IMR-90 (cell line): Measurements from ENCODE around the gene TAS2R38. TPM values are rescaled to one million over a fixed set of nuclear protein-coding genes. Genes with fewer than 3 reads are reported as not detected.

Experiments
- ATAC-seq: fragments of 200-7000 bp; cut with Tn5 transposase; 2 replicates; pipeline ENCODE4 v1.9.1; 2020; ENCODE audit warnings: low read depth, mild to moderate bottlenecking, moderate library complexity
- BruUV-seq: library from RNA; stranded (reverse); fragments of 400-500 nt; replicated peaks from 2 replicates; lab custom pipeline; 2021; lab: Mats Ljungman, UMichigan
- CTCF ChIA-PET: fragments of 300-600 bp; formaldehyde crosslinking; extraction: SDS; loops from one replicate; lab custom pipeline; 2021; ENCODE audit warnings: antibody characterized with exemption; lab: Yijun Ruan, JAX
- POLR2A ChIA-PET: fragments of 300-600 bp; sonication (Branson Sonifier 250); formaldehyde crosslinking; loops from one replicate; lab custom pipeline; 2022; ENCODE audit warnings: antibody characterized with exemption; ENCODE audit not compliant: unreplicated experiment; lab: Charles Lee
- DNase-seq: peaks from one replicate; pipeline ENCODE4 v3.0.0; 2013
- H2AFZ ChIP-seq: replicated peaks from 2 replicates; pipeline ENCODE3; 2013; ENCODE audit warnings: low read length, mild to moderate bottlenecking; ENCODE audit not compliant: poor library complexity
- H2AK5ac ChIP-seq: 2 replicates; pipeline ENCODE4 v1.6.1; 2013; ENCODE audit warnings: low read depth, low read length, inconsistent platforms
- H2AK9ac ChIP-seq: replicated peaks from 2 replicates; pipeline ENCODE3; 2013; ENCODE audit warnings: mild to moderate bottlenecking, low read depth, low read length, moderate library complexity; ENCODE audit not compliant: poor library complexity
- H2BK120ac ChIP-seq: 2 replicates; pipeline ENCODE4 v1.6.1; 2013; ENCODE audit warnings: low read depth, low read length, inconsistent platforms
- H2BK15ac ChIP-seq: 3 replicates; pipeline ENCODE4 v1.6.1; 2013; ENCODE audit warnings: low read depth, low read length, inconsistent platforms
- H2BK20ac ChIP-seq: 2 replicates; pipeline ENCODE4 v1.6.1; 2013; ENCODE audit warnings: low read depth, mild to moderate bottlenecking, inconsistent platforms, low read length, moderate library complexity
- H2BK5ac ChIP-seq: 2 replicates; pipeline ENCODE4 v1.6.1; 2013; ENCODE audit warnings: mild to moderate bottlenecking, low read depth, low read length, inconsistent platforms; ENCODE audit not compliant: poor library complexity, severe bottlenecking
- H3K14ac ChIP-seq: replicated peaks from 2 replicates; pipeline ENCODE4 v1.6.1; 2013; ENCODE audit warnings: low read depth, low read length, inconsistent platforms
- H3K18ac ChIP-seq: 2 replicates; pipeline ENCODE4 v1.6.1; 2013; ENCODE audit warnings: low read depth, low read length, control low read depth
- H3K23ac ChIP-seq: 2 replicates; pipeline ENCODE4 v1.6.1; 2013; ENCODE audit warnings: low read depth, low read length, inconsistent platforms
- H3K27ac ChIP-seq: 2 replicates; pipeline ENCODE4 v1.5.1; 2013; ENCODE audit warnings: mild to moderate bottlenecking, control low read depth, low read length; ENCODE audit not compliant: insufficient read depth
- H3K27me3 ChIP-seq: 2 replicates; pipeline ENCODE4 v1.6.1; 2013; ENCODE audit warnings: low read length; ENCODE audit not compliant: control insufficient read depth, insufficient read depth
- H3K36me3 ChIP-seq: 2 replicates; pipeline ENCODE4 v1.6.1; 2013; ENCODE audit warnings: low read length, mixed read lengths; ENCODE audit not compliant: control insufficient read depth, insufficient read depth
- H3K4ac ChIP-seq: 2 replicates; pipeline ENCODE4 v1.6.1; 2013; ENCODE audit warnings: low read depth, low read length, inconsistent platforms
- H3K4me1 ChIP-seq: 2 replicates; pipeline ENCODE4 v1.6.1; 2013; ENCODE audit warnings: low read length, mixed read lengths; ENCODE audit not compliant: control insufficient read depth, insufficient read depth
- H3K4me2 ChIP-seq: 2 replicates; pipeline ENCODE4 v1.6.1; 2013; ENCODE audit warnings: low read depth, mild to moderate bottlenecking, control low read depth, low read length, moderate library complexity
- H3K4me3 ChIP-seq: 2 replicates; pipeline ENCODE4 v1.5.1; 2013; ENCODE audit warnings: low read depth, mild to moderate bottlenecking, control low read depth, low read length, moderate library complexity; ENCODE audit not compliant: insufficient read depth
- H3K56ac ChIP-seq: 2 replicates; pipeline ENCODE4 v1.6.1; 2013; ENCODE audit warnings: low read length, inconsistent platforms; ENCODE audit not compliant: insufficient read depth; ENCODE audit errors: extremely low read depth
- H3K79me1 ChIP-seq, 2 experiments: 2 replicates each; pipeline ENCODE4 v1.6.1; 2013; ENCODE audit warnings: low read length in 2 of 2, inconsistent platforms in 1 of 2, low read depth in 1 of 2
- H3K9ac ChIP-seq: 2 replicates; pipeline ENCODE4 v1.6.1; 2013; ENCODE audit warnings: low read depth, low read length, control low read depth
- H3K9me1 ChIP-seq: 2 replicates; pipeline ENCODE4 v1.6.1; 2013; ENCODE audit warnings: low read length, inconsistent platforms; ENCODE audit not compliant: insufficient read depth
- H3K9me3 ChIP-seq: 2 replicates; pipeline ENCODE4 v1.6.1; 2013; ENCODE audit warnings: low read length; ENCODE audit not compliant: control insufficient read depth, insufficient read depth
- H4K20me1 ChIP-seq: 2 replicates; pipeline ENCODE4 v1.6.1; 2013; ENCODE audit warnings: low read length, inconsistent platforms; ENCODE audit not compliant: insufficient read depth
- H4K5ac ChIP-seq: 2 replicates; pipeline ENCODE4 v1.6.1; 2013; ENCODE audit warnings: mild to moderate bottlenecking, low read depth, low read length, control low read depth
- H4K8ac ChIP-seq, 2 experiments: 2 replicates each; pipeline ENCODE4 v1.6.1; 2013; ENCODE audit warnings: low read depth in 2 of 2, low read length in 2 of 2, control low read depth in 1 of 2, inconsistent platforms in 1 of 2
- H4K91ac ChIP-seq: 2 replicates; pipeline ENCODE4 v1.6.1; 2013; ENCODE audit warnings: low read depth, low read length, inconsistent platforms; ENCODE audit not compliant: insufficient read depth
- BHLHE40 ChIP-seq: fragments of 150-350 bp; IDR thresholded peaks from 2 replicates; pipeline ENCODE4 v1.6.1; 2016; ENCODE audit warnings: mild to moderate bottlenecking, low read depth, low read length
- CHD1 ChIP-seq: IDR thresholded peaks from 2 replicates; pipeline ENCODE4 v1.6.1; 2012; ENCODE audit warnings: low read depth, low read length, improper control_type of control experiment
- MAFK ChIP-seq: IDR thresholded peaks from 2 replicates; pipeline ENCODE4 v1.6.1; 2012; ENCODE audit warnings: low read depth, low read length, improper control_type of control experiment
- POLR2A ChIP-seq: IDR thresholded peaks from 2 replicates; pipeline ENCODE4 v1.6.1; 2012; ENCODE audit warnings: mild to moderate bottlenecking, low read depth, low read length
- RCOR1 ChIP-seq: IDR thresholded peaks from 2 replicates; pipeline ENCODE4 v1.6.1; 2012; ENCODE audit warnings: mild to moderate bottlenecking, low read length, improper control_type of control experiment; ENCODE audit not compliant: insufficient replicate concordance
- RFX5 ChIP-seq: IDR thresholded peaks from 2 replicates; pipeline ENCODE4 v1.8.0; 2012; ENCODE audit warnings: low read depth, mild to moderate bottlenecking, low read length, moderate library complexity
- SMC3 ChIP-seq: fragments of 150-350 bp; IDR thresholded peaks from 2 replicates; pipeline ENCODE4 v1.6.1; 2016; ENCODE audit warnings: low read depth, mild to moderate bottlenecking, antibody characterized with exemption, low read length, moderate library complexity
- WGBS, 2 experiments: methylation state at CpG; one replicate each; pipeline versions ENCODE4 v1.1.5 to v1.1.7; 2013; ENCODE audit warnings: missing lambda C conversion rate in 2 of 2; ENCODE audit not compliant: insufficient read length in 1 of 2; ENCODE audit errors: extremely low coverage in 2 of 2; 5-methylcytosine and 5-hydroxymethylcytosine counted together
- dilution Hi-C: fragments of 300-500 bp; cut with HindIII; formaldehyde crosslinking; loops from one replicate; pipeline ENCODE4 v1.14.3; 2018; ENCODE audit warnings: low sequenced_read_pairs; ENCODE audit not compliant: unreplicated experiment
- in situ Hi-C: fragments of 300-500 bp; cut with MboI; formaldehyde crosslinking; loops from 3 replicates; pipeline ENCODE4 v1.14.3; 2019; ENCODE audit warnings: low sequenced_read_pairs, inconsistent platforms, mixed read lengths
- intact Hi-C: fragments of 100-400 bp; cut with micrococcal nuclease; formaldehyde crosslinking; loops from 2 replicates; pipeline ENCODE4 v1.10.0; 2022
- polyA plus RNA-seq, 3 experiments: library from polyadenylated mRNA; depleted of rRNA; stranded (reverse); fragments of >200 nt; gene quantifications; 2 replicates each; pipeline ENCODE4 v1.2.3, GENCODE V29; 2012; ENCODE audit warnings: low replicate concordance in 1 of 3
- total RNA-seq: library from RNA; depleted of rRNA; stranded (reverse); fragments of >200 nt; gene quantifications from 2 replicates; pipeline ENCODE4 v1.2.3, GENCODE V29; 2012
- TF ChIP-seq, protein P1 (sequence below): fragments of 150-350 bp; IDR thresholded peaks from 2 replicates; pipeline ENCODE4 v1.6.1; 2017; ENCODE audit warnings: mild to moderate bottlenecking, antibody characterized with exemption, low read length, low read depth

TAS2R38 gene
- total and polyA plus RNA-seq, 2 of the 4 experiments (the other 2 are of a cell fraction), result not detected

DNA sequence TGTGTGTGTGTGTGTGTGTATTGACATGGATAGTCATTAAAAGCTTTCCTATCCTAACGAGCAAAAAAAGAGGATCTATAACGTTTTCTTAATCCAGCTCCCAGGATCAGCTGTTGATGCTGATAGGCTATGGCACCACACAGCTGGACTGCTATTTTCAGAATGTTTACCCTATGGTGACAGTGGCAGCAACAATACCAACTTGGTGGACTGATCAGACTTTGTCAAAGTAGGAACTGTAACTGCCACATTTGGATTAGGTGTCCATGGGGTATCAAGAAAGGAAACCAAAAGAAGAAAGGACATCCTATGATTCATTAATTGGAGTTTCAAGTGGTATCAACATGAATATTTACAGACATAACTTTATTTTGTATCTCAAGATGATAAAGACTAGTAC lies 24.1 kb downstream of the TAS2R38 start:
- H3K27ac ChIP-seq, result no peak overlapping the region
- no peak overlapping the region for H3K56ac ChIP-seq
- no peak overlapping the region for H2BK120ac ChIP-seq
- no peak overlapping the region for H2BK5ac ChIP-seq
- H2BK15ac ChIP-seq, result no peak overlapping the region
- dilution Hi-C loops, result no loop called here
- H3K4me2 ChIP-seq, result no peak overlapping the region
- H3K4me1 ChIP-seq, result no peaks in the 10 kb centered on the region
- H3K79me1 ChIP-seq, result no peaks in the 10 kb centered on the region
- intact Hi-C loops, result no loop called here
- H3K9me1 ChIP-seq, result no peaks in the 10 kb centered on the region
- no peak overlapping the region for H3K4ac ChIP-seq
- H3K36me3 ChIP-seq, result no peaks in the 10 kb centered on the region
- no peak overlapping the region for H3K4me3 ChIP-seq
- no peak overlapping the region for H3K14ac ChIP-seq
- in situ Hi-C loops, result no loop called here
- H4K91ac ChIP-seq, result no peak overlapping the region
- H2AK5ac ChIP-seq, result no peak overlapping the region
- no peak overlapping the region for H2BK20ac ChIP-seq
- TF ChIP-seq RCOR1, result no peak
- no peak for TF ChIP-seq BHLHE40
- TF ChIP-seq MAFK, result no peak
- TF ChIP-seq RFX5, result no peak
- TF ChIP-seq, protein P1, sequence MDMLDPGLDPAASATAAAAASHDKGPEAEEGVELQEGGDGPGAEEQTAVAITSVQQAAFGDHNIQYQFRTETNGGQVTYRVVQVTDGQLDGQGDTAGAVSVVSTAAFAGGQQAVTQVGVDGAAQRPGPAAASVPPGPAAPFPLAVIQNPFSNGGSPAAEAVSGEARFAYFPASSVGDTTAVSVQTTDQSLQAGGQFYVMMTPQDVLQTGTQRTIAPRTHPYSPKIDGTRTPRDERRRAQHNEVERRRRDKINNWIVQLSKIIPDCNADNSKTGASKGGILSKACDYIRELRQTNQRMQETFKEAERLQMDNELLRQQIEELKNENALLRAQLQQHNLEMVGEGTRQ, result no peak
- no peak for TF ChIP-seq POLR2A
- TF ChIP-seq SMC3, result no peak
- no peak for TF ChIP-seq CHD1
- peaks cover 9% of the 10 kb centered on the region for H3K9me3 ChIP-seq
- H4K20me1 ChIP-seq, result no peaks in the 10 kb centered on the region
- BruUV-seq, result no TSS peak
- DNase-seq (no peak), ATAC-seq (no peak)
- no peak overlapping the region for H3K9ac ChIP-seq
- H4K5ac ChIP-seq, result no peak overlapping the region
- no peak overlapping the region for H3K23ac ChIP-seq
- no peak overlapping the region for H4K8ac ChIP-seq
- ChIA-PET CTCF (no interaction called here), POLR2A (no interaction called here)
- H3K27me3 ChIP-seq, result no peaks in the 10 kb centered on the region
- no peak overlapping the region for H3K18ac ChIP-seq
- WGBS, 2 experiments, result no CpG with 5 or more reads among the region's 2 CpGs
- no peak overlapping the region for H2AK9ac ChIP-seq
- H2AFZ ChIP-seq, result no peak overlapping the region
